Superior temporal gyrus (tissue), 1 donor: ENCODE measurements around the gene MTF1.
A peak's percentile ranks its signal among the peaks of the same experiment; 100 is the strongest.
"Not testable (repeated sequence)": the region's sequence is repeated elsewhere in the genome, so short reads cannot be mapped to it uniquely, and the experiment has no call there.

Experiments used
- DNase-seq: peaks from one replicate; pipeline ENCODE4 v3.0.0-alpha.2; 2016; ENCODE audit errors: extremely low spot score

The MTF1 gene

GRCh38 chr1:37794372-37795339, 64.7 kb downstream of the MTF1 start:
- DNase-seq: peak; percentile 17

- DNase-seq: peak; percentile 33
Observed at GRCh38 chr1:37793773-37794371, 65.5 kb downstream of the MTF1 start, which contains the start of gene MANEAL. MANEAL (plus strand) TSS chr1:37793847; CDS start chr1:37794183, 336 bp downstream.

- DNase-seq: no peak
Observed at GRCh38 chr1:37792943-37793686, 66.3 kb downstream of the MTF1 start.

GRCh38 chr1:37782491-37782890, 76.9 kb downstream of the MTF1 start:
- DNase-seq: no peak

GRCh38 chr1:37778654-37779053, 80.7 kb downstream of the MTF1 start:
- DNase-seq: no peak

GRCh38 chr1:37776946-37777516, 82.4 kb downstream of the MTF1 start:
- DNase-seq: no peak

GRCh38 chr1:37771440-37771839, 88.0 kb downstream of the MTF1 start:
- not testable (repeated sequence) for DNase-seq

- DNase-seq: no peak
Observed at GRCh38 chr1:37767488-37767887, 91.9 kb downstream of the MTF1 start.

- DNase-seq: peak; percentile 47
Observed at GRCh38 chr1:37765916-37766664, 93.3 kb downstream of the MTF1 start.

- DNase-seq: peak; percentile 62
Observed at GRCh38 chr1:37764888-37765441, 94.4 kb downstream of the MTF1 start, which contains the start of gene EPHA10. EPHA10 (minus strand) TSS chr1:37765120; CDS start chr1:37765066, 54 bp downstream.

GRCh38 chr1:37764414-37764825, 95.0 kb downstream of the MTF1 start:
- DNase-seq: peak; percentile 27

GRCh38 chr1:37763791-37764413, 95.5 kb downstream of the MTF1 start:
- no peak for DNase-seq

GRCh38 chr1:37762516-37762915, 96.9 kb downstream of the MTF1 start:
- DNase-seq: no peak

GRCh38 chr1:37761416-37762095, 97.8 kb downstream of the MTF1 start:
- DNase-seq: no peak
